ENCODE results near the gene PCBP2. TPM values are rescaled to one million over a fixed set of nuclear protein-coding genes. Genes with fewer than 3 reads are reported as not detected.

Gene PCBP2
- total and polyA plus RNA-seq, 10 of the 15 experiments (the other 5 are each of a cell fraction or from before 2014, with no cell fraction given) = 109 to 803 (median 327) TPM

DNA sequence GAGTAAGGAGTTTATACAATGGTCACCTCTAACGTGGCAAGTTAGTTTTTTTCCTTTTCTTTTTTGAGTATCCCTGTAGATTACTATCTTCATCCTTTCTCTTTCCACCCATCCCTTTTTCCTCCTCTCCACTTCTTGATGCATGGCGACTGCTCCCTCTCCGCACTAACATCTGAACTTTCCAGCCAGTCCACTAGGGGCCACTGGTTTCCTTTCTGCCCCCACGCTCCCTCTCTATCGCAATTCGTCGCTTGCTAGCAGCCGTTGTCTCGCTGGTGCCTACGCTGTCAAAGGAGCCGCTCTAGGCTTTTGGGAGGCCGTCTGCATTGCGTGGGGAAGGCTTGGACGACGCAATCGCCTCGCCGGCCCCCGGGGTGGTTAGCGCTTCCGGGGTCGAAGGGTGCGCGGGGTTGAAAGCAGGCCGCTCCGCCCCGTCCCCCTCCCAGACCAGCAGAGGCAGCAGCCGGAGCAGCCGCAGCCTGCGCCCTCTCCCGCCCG, at the start of gene PCBP2 (continued):
- TF ChIP-seq, protein P1, sequence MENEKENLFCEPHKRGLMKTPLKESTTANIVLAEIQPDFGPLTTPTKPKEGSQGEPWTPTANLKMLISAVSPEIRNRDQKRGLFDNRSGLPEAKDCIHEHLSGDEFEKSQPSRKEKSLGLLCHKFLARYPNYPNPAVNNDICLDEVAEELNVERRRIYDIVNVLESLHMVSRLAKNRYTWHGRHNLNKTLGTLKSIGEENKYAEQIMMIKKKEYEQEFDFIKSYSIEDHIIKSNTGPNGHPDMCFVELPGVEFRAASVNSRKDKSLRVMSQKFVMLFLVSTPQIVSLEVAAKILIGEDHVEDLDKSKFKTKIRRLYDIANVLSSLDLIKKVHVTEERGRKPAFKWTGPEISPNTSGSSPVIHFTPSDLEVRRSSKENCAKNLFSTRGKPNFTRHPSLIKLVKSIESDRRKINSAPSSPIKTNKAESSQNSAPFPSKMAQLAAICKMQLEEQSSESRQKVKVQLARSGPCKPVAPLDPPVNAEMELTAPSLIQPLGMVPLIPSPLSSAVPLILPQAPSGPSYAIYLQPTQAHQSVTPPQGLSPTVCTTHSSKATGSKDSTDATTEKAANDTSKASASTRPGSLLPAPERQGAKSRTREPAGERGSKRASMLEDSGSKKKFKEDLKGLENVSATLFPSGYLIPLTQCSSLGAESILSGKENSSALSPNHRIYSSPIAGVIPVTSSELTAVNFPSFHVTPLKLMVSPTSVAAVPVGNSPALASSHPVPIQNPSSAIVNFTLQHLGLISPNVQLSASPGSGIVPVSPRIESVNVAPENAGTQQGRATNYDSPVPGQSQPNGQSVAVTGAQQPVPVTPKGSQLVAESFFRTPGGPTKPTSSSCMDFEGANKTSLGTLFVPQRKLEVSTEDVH (IDR thresholded peaks at IDR 0.05; ENCODE audit: low read depth, partially characterized antibody) = peak; percentile 86
- TF ChIP-seq MEF2B (IDR thresholded peaks at IDR 0.05; ENCODE audit: partially characterized antibody, poor library complexity, severe bottlenecking) = no peak
- TF ChIP-seq HDGF (IDR thresholded peaks at IDR 0.05) = peak; percentile 98
- no peak for TF ChIP-seq EZH2 (IDR thresholded peaks at IDR 0.05; ENCODE audit: borderline replicate concordance, control insufficient read depth, low read depth, low read length)
- TF ChIP-seq, protein P2, sequence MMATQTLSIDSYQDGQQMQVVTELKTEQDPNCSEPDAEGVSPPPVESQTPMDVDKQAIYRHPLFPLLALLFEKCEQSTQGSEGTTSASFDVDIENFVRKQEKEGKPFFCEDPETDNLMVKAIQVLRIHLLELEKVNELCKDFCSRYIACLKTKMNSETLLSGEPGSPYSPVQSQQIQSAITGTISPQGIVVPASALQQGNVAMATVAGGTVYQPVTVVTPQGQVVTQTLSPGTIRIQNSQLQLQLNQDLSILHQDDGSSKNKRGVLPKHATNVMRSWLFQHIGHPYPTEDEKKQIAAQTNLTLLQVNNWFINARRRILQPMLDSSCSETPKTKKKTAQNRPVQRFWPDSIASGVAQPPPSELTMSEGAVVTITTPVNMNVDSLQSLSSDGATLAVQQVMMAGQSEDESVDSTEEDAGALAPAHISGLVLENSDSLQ (IDR thresholded peaks at IDR 0.05) = peak; percentile 66
- TF ChIP-seq CREM (IDR thresholded peaks at IDR 0.05; ENCODE audit: low read depth) = peak; percentile 98
- peak; percentile 41; the same call in 1 of the 2 replicates for TF ChIP-seq PAX5 (IDR thresholded peaks at IDR 0.05; ENCODE audit: borderline replicate concordance, low read depth, low read length)
- TF ChIP-seq, protein P3, sequence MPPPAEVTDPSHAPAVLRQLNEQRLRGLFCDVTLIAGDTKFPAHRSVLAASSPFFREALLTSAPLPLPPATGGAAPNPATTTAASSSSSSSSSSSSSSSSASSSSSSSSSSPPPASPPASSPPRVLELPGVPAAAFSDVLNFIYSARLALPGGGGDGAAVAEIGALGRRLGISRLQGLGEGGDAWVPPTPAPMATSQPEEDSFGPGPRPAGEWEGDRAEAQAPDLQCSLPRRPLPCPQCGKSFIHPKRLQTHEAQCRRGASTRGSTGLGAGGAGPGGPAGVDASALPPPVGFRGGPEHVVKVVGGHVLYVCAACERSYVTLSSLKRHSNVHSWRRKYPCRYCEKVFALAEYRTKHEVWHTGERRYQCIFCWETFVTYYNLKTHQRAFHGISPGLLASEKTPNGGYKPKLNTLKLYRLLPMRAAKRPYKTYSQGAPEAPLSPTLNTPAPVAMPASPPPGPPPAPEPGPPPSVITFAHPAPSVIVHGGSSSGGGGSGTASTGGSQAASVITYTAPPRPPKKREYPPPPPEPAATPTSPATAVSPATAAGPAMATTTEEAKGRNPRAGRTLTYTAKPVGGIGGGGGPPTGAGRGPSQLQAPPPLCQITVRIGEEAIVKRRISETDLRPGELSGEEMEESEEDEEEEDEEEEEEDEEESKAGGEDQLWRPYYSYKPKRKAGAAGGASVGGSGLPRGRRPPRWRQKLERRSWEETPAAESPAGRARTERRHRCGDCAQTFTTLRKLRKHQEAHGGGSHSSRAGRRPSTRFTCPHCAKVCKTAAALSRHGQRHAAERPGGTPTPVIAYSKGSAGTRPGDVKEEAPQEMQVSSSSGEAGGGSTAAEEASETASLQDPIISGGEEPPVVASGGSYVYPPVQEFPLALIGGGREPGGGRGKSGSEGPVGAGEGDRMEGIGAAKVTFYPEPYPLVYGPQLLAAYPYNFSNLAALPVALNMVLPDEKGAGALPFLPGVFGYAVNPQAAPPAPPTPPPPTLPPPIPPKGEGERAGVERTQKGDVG (CRISPR knock-in tag; IDR thresholded peaks at IDR 0.05) = no peak
- TF ChIP-seq CBFB (IDR thresholded peaks at IDR 0.05; ENCODE audit: low read depth) = 0 out of 2 replicates have a peak, but pooled peaks have one; percentile 32
- TF ChIP-seq, protein P4, sequence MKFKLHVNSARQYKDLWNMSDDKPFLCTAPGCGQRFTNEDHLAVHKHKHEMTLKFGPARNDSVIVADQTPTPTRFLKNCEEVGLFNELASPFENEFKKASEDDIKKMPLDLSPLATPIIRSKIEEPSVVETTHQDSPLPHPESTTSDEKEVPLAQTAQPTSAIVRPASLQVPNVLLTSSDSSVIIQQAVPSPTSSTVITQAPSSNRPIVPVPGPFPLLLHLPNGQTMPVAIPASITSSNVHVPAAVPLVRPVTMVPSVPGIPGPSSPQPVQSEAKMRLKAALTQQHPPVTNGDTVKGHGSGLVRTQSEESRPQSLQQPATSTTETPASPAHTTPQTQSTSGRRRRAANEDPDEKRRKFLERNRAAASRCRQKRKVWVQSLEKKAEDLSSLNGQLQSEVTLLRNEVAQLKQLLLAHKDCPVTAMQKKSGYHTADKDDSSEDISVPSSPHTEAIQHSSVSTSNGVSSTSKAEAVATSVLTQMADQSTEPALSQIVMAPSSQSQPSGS (IDR thresholded peaks at IDR 0.05; ENCODE audit: low read length) = 0 out of 2 replicates have a peak, but pooled peaks have one; percentile 48
- TF ChIP-seq POLR2A (IDR thresholded peaks at IDR 0.05; ENCODE audit: low read depth, low read length) = peak; percentile 91
- TF ChIP-seq SPI1 (IDR thresholded peaks at IDR 0.05; ENCODE audit: borderline replicate concordance, insufficient read depth, low read depth, low read length) = no peak
- TF ChIP-seq EGR1 (IDR thresholded peaks at IDR 0.05; ENCODE audit: borderline replicate concordance in 1 of 2, low read depth in 2 of 2, low read length in 2 of 2) = peak in 1 of 2 experiments; percentile 95; a peak in 2 of 3 replicates
- TF ChIP-seq NBN (IDR thresholded peaks at IDR 0.05) = peak; percentile 99
- TF ChIP-seq, protein P5, sequence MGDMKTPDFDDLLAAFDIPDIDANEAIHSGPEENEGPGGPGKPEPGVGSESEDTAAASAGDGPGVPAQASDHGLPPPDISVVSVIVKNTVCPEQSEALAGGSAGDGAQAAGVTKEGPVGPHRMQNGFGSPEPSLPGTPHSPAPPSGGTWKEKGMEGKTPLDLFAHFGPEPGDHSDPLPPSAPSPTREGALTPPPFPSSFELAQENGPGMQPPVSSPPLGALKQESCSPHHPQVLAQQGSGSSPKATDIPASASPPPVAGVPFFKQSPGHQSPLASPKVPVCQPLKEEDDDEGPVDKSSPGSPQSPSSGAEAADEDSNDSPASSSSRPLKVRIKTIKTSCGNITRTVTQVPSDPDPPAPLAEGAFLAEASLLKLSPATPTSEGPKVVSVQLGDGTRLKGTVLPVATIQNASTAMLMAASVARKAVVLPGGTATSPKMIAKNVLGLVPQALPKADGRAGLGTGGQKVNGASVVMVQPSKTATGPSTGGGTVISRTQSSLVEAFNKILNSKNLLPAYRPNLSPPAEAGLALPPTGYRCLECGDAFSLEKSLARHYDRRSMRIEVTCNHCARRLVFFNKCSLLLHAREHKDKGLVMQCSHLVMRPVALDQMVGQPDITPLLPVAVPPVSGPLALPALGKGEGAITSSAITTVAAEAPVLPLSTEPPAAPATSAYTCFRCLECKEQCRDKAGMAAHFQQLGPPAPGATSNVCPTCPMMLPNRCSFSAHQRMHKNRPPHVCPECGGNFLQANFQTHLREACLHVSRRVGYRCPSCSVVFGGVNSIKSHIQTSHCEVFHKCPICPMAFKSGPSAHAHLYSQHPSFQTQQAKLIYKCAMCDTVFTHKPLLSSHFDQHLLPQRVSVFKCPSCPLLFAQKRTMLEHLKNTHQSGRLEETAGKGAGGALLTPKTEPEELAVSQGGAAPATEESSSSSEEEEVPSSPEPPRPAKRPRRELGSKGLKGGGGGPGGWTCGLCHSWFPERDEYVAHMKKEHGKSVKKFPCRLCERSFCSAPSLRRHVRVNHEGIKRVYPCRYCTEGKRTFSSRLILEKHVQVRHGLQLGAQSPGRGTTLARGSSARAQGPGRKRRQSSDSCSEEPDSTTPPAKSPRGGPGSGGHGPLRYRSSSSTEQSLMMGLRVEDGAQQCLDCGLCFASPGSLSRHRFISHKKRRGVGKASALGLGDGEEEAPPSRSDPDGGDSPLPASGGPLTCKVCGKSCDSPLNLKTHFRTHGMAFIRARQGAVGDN (IDR thresholded peaks at IDR 0.05) = no peak
- TF ChIP-seq SMAD1 (IDR thresholded peaks at IDR 0.05; ENCODE audit: low read depth, partially characterized antibody) = peak; percentile 40
- TF ChIP-seq, protein P6, sequence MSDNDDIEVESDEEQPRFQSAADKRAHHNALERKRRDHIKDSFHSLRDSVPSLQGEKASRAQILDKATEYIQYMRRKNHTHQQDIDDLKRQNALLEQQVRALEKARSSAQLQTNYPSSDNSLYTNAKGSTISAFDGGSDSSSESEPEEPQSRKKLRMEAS (IDR thresholded peaks at IDR 0.05; ENCODE audit: low read depth, low read length) = peak; percentile 23; the same call in 1 of the 2 replicates

Measured in GM12878 (cell line).